HG02938 (cell line): Measurements from ENCODE around the gene GNG8.

Experiments used
- ATAC-seq: cut with Tn5 transposase; IDR thresholded peaks from one replicate; pipeline ENCODE4 v1.9.1; 2021; ENCODE audit warnings: mild to moderate bottlenecking, moderate library complexity; ENCODE audit not compliant: unreplicated experiment

GNG8 gene

DNA sequence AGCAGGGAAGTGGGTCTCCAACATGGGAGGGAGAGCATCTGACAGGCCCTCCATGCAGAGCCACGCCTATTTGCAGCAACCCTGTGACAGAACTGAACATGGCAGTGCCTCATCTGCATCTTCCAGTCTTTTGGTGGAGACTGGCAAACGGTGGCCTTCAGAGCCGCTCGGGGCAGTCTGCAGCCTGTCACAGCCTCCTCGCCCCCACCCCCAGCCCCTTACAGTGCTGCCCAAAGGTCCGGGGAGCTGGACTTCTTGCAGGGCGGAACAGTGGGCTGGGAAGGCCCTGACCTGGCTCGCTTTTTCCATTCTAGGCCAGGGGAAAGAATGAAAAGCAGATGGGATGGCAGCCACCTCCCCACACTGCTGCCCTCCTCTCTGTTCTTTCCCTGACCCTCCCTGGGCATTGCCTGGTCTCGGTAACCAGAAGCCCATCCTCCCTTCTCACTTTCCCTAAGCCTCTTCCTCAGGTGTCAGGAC lies 32.2 kb downstream of the GNG8 start:
- ATAC-seq: no peak

DNA sequence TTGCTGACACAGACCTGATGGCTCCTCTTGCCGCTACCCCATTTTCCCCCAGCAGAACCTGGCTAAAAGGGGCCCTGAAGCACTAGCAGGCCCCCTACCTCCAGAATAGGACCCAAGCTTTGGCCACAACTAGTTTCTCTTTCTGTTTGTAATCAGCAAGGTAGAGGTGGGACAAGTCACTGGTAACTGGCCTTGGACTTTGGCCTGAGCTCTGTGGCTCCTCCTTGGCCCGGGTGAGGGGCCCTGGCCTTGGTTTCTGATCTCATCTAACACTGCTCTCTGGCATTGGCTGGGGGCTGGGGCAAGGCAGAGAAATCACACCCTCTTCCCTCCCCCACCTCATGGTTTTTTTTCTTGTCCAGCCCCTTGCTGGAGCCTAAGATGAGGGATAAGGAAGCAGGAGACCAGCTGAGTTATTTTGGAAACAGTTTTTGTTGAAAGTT lies 32.8 kb downstream of the GNG8 start:
- ATAC-seq: no peak

DNA sequence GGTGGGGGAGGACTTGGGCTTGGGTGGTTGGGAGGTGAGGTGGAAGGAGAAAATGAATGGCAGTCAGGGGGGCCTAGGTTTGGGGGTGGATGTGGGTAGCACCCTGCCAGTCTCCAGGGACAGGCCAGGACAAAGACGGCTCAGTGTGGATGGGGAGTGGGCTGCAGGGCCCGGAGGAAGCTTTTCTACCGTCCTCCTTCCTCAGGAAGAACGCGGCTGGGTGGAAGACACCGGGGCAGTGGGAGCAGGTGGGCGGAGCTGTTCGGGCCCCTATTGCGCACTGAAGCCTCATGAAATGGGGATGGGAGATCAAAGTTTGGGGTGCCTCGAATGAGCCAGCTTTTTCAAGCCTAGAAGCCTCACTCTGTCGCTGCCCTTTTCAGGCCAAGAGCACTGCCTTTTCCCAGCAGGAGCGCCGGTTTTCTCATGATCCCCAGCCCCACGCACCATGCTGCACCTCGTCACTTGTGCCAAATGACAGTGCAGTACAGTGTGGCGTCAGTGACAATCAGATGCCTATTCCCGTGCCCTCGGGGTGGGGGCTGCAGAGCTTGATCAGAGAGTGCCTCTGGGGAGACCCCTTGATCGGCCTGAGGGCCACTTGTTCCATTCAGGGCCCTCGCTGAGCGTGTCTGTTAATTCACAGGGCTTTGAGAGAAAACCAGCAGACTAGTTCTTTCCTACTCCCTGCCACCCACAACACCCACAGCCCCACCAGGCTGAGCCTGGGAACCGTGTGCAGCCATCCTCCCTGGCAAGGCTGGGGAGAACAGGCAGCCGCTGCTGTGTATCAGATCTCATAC lies 33.4 kb downstream of the GNG8 start:
- ATAC-seq: no peak

DNA sequence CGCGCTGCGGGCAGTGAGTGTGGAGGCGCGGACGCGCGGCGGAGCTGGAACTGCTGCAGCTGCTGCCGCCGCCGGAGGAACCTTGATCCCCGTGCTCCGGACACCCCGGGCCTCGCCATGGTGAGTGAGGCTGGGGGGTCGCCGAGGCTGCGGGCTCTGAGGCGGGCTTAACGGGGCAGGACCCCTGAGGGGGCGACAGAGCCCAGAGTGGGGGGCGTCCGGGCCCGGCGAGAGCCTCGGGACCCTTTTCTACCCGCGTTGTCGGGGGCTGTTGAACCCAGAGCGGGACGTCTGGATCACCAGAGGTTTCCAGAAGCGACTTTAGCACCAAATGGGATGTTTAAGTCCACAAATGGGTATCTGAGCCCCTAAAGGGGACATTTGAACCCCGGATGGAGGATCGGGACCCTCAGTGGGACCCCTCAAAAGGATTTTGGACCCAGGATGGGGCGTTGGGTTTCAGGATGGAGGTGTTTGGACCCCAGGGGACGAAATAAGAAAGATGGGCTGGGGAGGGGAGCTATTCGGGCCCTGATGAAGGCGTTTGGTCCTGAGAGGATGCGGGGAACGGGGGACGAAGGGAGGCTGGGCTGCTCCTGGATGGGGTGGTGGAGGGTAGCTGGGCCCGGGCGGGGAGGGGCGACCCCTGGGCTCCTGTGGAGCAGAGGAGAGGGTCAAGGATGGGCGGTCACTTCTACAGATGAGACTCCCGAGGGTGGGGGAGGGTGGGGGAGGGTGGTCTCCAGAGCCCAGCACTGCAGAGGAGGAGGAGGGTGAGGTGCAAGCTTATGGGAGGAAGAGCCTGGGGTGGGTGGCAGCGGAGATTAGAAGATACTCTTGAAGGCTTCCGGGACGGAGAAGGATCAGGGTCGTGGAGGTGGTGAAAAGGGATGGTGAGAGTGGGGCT lies 34.4 kb downstream of the GNG8 start, which contains the start of gene CALM3:
TSS of gene CALM3 (plus strand) at position 13 of the 907 bp plus-strand sequence. CDS start at position 118, 105 bp downstream.
- no peak for ATAC-seq

DNA sequence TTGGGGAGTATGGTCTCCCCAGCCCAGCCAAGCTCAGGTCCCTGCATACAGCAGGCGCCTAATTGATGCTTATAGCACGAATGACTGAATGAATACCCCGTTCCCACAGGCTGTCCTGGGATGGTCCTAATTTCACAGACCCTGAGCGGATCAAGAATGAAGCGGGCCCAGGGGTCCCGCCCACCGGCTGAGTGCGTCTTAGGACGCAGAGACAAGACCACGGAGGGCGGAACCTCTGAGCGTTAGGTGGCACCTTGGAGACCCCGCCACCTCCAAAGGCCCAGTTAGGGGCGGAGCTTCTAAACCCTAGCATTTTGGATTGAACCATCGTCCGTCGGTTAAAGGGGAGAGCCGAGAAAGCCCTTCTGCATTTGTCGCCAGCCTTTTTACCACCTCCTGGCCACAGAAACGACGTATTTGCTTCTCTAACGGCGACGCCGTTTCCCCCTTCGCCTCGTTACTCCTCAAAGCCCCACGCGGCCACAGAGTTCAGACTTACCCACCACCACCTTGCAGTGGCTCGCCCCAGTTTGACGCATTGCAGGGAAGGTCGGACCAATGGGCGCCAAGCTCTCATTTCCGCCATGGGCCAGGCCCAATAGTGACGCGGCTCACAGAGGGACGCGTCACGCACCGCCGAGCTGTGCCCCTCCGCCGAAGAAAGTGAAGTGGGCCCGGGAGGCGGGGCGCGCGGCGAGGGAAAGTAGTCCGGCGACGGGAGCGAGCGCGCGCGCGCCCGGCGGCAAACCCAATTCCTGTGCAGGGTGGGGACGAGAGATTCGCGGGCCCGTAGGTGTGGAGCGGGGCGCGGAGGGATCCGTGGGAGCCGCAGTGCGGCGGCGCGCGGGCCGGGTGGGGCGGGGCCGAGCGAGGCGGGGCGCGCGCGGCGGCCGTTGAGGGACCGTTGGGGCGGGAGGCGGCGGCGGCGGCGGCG lies 35.4 kb downstream of the GNG8 start:
- ATAC-seq: peak; percentile 82

DNA sequence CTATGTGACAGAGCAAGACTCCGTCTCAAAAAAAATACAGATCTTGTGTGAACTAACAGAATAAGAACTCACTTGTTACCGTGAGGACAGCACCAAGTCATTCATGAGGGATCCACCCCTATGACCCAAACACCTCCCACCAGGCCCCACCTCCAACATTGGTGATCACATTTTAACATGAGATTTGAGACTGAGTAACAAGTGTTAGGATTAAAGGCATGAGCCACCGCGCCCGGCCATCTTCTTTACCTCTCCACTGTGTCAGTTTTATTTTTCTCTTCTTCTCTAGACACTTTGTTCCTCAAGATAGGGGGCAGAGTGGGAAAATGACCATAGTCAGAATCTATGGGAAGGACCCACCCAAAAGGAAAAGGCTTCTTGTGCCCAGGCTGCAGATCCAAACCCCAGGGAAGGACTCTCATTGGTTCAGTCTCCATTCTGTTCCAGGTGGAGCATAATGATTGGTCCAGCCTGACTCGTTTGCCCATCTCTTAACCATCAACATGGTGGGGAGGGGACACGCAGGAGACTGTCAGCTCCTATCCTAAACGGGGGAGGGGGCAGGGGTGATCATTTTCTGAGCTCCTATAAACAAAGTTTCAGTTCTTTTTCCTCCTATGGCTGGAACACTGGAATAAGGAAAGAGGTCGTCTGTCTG lies 36.2 kb downstream of the GNG8 start:
- ATAC-seq: no peak

DNA sequence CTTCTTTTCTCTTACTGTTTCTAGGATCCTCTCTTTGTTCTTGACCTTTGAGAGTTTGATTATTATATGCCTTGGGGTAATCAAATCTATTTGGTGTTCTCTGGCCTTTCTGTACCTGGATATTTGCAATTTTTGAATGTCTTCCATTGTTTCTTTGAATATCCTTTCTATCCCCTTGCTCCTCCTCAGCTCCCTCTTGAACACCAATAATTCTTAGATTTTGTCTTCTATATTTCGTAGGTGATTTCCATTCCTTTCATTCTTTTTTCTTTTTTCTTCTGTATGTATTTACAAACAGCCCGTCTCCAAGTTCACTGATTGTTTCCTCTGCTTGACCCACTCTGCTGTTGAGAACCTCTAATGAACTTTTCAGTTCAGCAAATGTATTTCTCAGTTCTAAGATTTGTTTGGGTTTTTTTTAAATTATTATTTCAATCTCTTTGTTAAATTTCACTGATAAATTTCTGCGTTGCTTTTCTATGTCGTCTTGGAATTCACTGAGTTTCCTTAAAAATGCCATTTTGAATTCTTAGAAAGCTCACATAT lies 37.6 kb downstream of the GNG8 start:
- no peak for ATAC-seq

DNA sequence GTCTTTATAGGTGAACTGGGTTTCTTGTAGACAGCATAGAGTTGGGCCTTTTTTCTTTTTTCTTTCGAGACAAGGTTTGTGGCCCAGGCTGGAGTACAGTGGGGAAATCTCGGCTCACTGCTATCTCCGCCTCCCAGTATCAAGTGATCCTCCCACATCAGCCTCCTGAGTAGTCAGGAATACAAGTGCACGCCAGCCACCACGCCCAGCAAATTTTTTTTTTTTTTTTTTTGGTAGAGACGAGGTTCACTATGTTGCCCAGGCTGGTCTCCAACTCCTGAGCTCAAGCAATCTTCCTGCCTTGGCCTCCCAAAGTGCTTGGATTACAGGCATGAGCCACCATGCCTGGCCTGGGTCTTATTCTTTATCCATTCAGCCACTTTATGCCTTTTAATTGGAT lies 40.0 kb downstream of the GNG8 start:
- ATAC-seq: no peak

DNA sequence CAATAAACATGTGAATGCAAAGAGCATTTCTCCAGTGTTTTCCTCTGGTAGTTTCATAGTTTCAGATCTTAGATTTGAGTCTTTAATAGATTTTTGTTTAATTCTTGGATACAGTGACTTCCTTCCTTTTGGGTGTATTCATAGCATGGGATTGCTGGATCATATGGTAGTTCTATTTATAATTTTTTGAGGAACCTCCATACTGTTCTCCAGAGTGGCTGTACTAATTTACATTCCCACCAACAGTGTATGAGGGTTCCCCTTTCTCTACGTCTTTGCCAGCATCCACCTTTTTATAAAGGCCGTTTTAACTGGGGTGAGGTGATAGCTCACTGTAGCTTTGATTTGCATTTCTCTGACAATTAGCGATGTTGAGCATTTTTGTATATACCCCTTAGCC lies 44.1 kb downstream of the GNG8 start:
- no peak for ATAC-seq

DNA sequence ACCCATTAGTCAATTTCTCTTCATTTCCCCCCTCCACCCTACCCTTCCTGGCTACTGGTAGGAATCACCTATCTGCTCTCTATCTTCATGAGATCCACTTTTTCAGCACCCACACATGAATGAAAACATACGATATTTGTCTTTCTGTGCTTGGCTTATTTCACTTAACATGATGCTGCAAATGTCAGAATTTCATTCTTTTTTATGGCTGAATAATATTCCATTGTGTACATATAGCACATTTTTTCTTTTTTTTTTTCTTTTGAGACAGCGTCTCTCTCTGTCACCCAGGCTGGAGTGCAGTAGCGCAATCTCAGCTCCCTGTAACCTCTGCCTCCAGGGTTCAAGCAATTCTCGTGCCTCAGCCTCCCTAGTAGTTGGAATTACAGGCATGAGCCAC lies 44.7 kb downstream of the GNG8 start:
- ATAC-seq: no peak

DNA sequence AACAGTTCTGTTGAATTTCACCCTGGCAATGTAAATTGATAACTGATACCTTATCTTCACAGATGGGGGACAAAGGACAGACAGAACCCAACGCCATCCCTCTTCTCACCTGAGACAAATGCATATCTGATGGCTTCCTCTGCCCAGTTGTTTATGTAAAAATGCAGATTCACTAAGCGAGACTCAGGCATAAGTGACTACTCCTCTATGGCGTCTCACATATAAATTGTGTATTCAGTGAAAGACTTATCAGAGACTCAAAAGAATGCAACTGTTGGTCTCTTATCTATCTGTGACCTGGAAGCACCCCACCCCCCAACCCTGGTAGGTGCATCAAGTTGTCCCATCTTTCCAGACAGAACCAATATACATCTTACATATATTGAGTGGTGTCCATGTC lies 48.1 kb downstream of the GNG8 start:
- no peak for ATAC-seq

DNA sequence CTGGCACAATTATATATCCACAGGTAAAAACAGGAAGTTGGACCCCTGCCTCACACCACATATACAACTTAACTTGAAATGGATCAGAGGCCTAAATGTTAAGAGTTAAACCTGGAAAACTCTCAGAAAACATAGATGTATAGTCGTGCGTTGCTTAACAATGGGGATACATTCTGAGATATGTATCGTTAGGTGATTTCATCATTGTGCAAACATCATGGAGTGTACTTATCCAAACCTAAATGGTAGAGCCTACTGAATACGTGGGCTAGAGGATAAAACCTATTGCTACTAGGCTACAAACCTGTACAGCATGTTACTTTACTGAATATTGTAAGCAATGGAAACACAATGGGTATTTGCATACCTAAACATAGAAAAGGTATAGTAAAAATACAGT lies 49.7 kb downstream of the GNG8 start:
- no peak for ATAC-seq

DNA sequence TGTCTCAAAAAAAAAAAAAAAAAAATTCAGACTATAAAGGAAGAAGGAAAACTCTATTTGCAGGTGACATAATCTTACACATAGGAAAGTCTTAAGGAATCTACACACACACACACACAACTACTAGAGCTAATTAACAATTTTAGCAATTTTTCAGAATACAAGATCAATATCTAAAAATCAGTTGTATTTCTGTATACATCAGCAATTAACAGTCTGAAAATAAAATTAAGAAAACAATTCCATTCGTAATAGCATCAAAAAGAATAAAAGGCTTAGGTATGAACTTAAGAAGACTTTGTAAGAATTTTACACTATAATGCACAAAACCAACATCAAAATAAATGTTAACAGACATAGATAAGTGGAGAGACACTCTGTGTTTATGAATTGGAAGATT lies 50.5 kb downstream of the GNG8 start:
- ATAC-seq: no peak
